NT2/D1 (cell line): Measurements from ENCODE around the gene CIAO2B.

Experiments
- SUZ12 ChIP-seq: IDR thresholded peaks from 2 replicates; pipeline ENCODE4 v1.6.1; 2011; ENCODE audit not compliant: insufficient read length, insufficient read depth; ENCODE audit errors: extremely low read depth
- YY1 ChIP-seq: IDR thresholded peaks from 2 replicates; pipeline ENCODE4 v1.6.1; 2011; ENCODE audit not compliant: insufficient read length, insufficient read depth
- ZNF274 ChIP-seq: IDR thresholded peaks from 2 replicates; pipeline ENCODE4 v1.6.1; 2011; ENCODE audit warnings: mild to moderate bottlenecking, low read depth, low read length

GRCh38 chr16:66970775-66971720 is 36.8 kb upstream of the CIAO2B start:
- TF ChIP-seq ZNF274, result no peak
- no peak for TF ChIP-seq SUZ12
- TF ChIP-seq YY1, result no peak
